Measurements from ENCODE around the gene CDH10.

Gene CDH10

DNA sequence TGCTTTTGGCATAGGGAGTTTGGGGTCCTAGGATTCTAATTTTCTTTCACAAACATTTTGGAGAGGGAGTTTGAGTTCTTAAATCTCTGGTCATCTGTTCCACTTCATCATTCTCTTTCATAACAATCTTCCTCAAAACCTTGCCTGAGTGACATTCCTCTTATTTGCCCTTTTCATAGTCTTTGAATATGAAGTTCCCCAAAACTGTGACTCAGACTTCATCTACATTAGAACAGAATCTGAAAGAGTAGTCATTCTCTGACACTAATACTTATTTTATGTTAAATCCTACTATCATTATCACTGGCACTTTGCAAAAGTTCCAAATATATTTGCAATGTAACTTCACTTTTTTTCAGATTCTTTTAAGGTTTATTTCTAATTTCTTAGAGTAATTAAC is 163.8 kb downstream of the CDH10 start:
- no peak for DNase-seq (ENCODE audit: low spot score)

DNA sequence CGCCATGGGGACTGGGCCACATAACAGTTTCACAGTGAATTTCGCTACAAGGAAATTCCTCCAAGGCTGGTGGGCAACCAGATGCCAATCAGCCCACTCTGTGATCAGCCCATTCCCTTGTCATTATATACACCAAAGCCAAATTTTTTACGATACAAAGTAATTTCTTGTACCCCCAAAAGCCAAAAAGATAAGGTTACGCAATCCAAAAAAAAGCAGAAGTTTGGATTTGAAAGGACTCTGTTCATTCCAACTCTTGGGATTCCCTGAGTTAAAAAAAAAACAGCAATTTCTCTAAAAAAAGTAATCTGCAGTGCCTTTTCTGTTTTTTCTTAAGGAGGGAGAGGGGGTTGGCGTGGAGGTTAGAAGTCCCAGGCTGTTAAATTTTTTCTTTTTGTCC is 166.8 kb downstream of the CDH10 start:
- no peak for DNase-seq (ENCODE audit: low spot score)

- DNase-seq (ENCODE audit: low spot score): no peak
Observed at GRCh38 chr5:24475101-24475500, 169.7 kb downstream of the CDH10 start.

DNA sequence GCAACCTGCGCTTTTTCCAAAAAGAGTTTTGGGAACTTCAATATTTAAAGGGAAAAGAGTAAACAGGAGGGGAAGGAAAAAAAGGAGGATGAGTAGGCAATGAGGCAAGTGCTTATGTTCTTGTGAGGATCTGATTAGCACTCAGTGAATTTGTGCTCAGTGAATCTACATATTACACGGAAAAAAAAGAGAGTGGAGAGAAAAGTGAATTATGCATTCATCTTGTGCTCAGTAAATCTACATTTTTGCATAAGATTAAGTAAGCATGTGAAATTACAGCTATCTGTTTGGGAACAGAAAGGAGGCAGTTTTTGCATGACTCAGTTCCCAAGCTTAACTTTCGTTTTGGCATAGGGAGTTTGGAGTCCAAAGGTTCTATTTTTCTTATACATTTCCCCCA is 170.1 kb downstream of the CDH10 start:
- no peak for DNase-seq (ENCODE audit: low spot score)

GRCh38 chr5:24472518-24472917 is 172.3 kb downstream of the CDH10 start:
- no peak for DNase-seq (ENCODE audit: low spot score)

DNA sequence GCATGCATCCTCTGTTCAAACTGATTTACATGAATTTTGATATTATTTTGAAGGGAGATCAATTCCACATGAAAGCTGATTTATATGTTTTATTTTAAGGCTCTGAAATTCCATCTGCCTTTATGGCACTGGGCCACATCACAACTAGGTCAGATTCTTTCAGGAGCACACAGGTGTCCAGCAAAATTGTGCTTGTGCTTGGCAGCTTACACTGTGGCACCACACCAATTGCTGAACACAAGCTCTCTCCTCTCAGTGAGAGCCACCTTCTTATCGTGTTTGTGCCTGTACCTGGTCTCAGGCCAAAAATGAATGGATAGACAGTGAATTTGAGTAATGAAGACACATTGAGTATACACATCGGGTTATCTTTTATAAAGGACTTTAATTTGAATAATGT is 200.4 kb downstream of the CDH10 start:
- DNase-seq (ENCODE audit: low spot score): no peak

DNA sequence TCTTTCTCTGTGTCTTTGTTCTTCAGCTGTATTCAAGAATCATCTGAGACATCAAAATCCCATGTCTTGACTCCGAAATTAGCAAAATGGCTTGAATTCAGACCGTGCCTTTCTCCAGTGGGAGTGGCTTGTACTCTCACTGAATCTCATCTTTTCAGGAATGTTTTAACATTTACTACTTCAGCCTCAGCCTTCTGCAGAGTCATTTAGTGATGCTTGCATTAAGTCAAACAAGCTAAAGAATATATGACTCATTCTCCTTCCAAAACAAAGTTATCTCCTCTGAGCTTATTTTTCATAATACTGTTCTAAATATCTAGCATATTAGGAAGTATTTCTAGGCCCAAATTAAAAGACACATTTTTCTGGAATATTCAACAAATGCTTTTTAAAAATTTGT is 205.3 kb downstream of the CDH10 start:
- no peak for DNase-seq (ENCODE audit: low spot score)

Measured in HuH-7.5 (cell line).